ENCODE data around the gene LHX8. TPM values are rescaled to one million over a fixed set of nuclear protein-coding genes. Genes with fewer than 3 reads are reported as not detected.

Gene LHX8
- polyA plus RNA-seq, 1 experiment = 0.06 TPM

GRCh38 chr1:75134647-75135572 is 722 bp downstream of the LHX8 start:
- POLR2A ChIA-PET = no interaction called here
- H3K27me3 ChIP-seq (ENCODE audit: control insufficient read depth, insufficient read depth, low read length) = peaks cover 48% of the 10 kb centered on the region
- CTCF ChIA-PET = interaction anchor here (0.6 to 0.8 kb wide), 2 partner anchors 204 to 1572 kb away, joined by 3 to 4 read pairs; no protein-coding TSS in a partner anchor
- H3K4me3 ChIP-seq (ENCODE audit: low read depth, low read length) = no peak overlapping the region
- no peak for TF ChIP-seq CTCF (IDR thresholded peaks at IDR 0.05; ENCODE audit: insufficient read depth, low read depth, low read length)
- H3K36me3 ChIP-seq (ENCODE audit: control insufficient read depth, insufficient read depth, low read length) = no peaks in the 10 kb centered on the region
- no peak for DNase-seq (ENCODE audit: low read depth)

- no peak for DNase-seq (ENCODE audit: low read depth)
- ChIA-PET POLR2A (no interaction called here), CTCF (no interaction called here)
- Histone ChIP-seq H3K27me3 (ENCODE audit: control insufficient read depth, insufficient read depth, low read length) (peaks cover 42% of the 10 kb centered on the region), H3K36me3 (ENCODE audit: control insufficient read depth, insufficient read depth, low read length) (no peaks in the 10 kb centered on the region), H3K4me3 (ENCODE audit: low read depth, low read length) (no peak overlapping the region)
- TF ChIP-seq CTCF (IDR thresholded peaks at IDR 0.05; ENCODE audit: insufficient read depth, low read depth, low read length) = no peak
Observed at GRCh38 chr1:75135573-75136194, 1.5 kb downstream of the LHX8 start.

GRCh38 chr1:75136195-75136815 is 2.1 kb downstream of the LHX8 start:
- peaks cover 36% of the 10 kb centered on the region for H3K27me3 ChIP-seq (ENCODE audit: control insufficient read depth, insufficient read depth, low read length)
- H3K4me3 ChIP-seq (ENCODE audit: low read depth, low read length) = no peak overlapping the region
- TF ChIP-seq CTCF (IDR thresholded peaks at IDR 0.05; ENCODE audit: insufficient read depth, low read depth, low read length) = no peak
- no peaks in the 10 kb centered on the region for H3K36me3 ChIP-seq (ENCODE audit: control insufficient read depth, insufficient read depth, low read length)
- POLR2A ChIA-PET = no interaction called here
- CTCF ChIA-PET = no interaction called here
- DNase-seq (ENCODE audit: low read depth) = no peak

GRCh38 chr1:75136921-75137641 is 2.9 kb downstream of the LHX8 start:
- Histone ChIP-seq H3K36me3 (ENCODE audit: control insufficient read depth, insufficient read depth, low read length) (no peaks in the 10 kb centered on the region), H3K27me3 (ENCODE audit: control insufficient read depth, insufficient read depth, low read length) (peaks cover 28% of the 10 kb centered on the region), H3K4me3 (ENCODE audit: low read depth, low read length) (no peak overlapping the region)
- no peak for TF ChIP-seq CTCF (IDR thresholded peaks at IDR 0.05; ENCODE audit: insufficient read depth, low read depth, low read length)
- ChIA-PET CTCF (no interaction called here), POLR2A (no interaction called here)
- DNase-seq (ENCODE audit: low read depth) = no peak

All from BJ (cell line).